Uterus (tissue), 2 donors: ENCODE data around the gene TSPAN9.

Experiments used
- CTCF ChIP-seq, 4 experiments: fragments of 200-600 bp in 2 of 4; fragments of 450-650 bp in 2 of 4; sonication (generic) in 2 of 4; IDR thresholded peaks; one replicate each; pipeline ENCODE4 v1.5.1; 2016 to 2019; ENCODE audit warnings: antibody characterized with exemption in 4 of 4, mild to moderate bottlenecking in 2 of 4, moderate library complexity in 1 of 4
- POLR2A ChIP-seq, 2 donors: fragments of 450-650 bp; IDR thresholded peaks; one replicate each; pipeline ENCODE4 v1.6.1; 2016; ENCODE audit warnings: antibody characterized with exemption in 2 of 2, mild to moderate bottlenecking in 1 of 2, moderate library complexity in 1 of 2

GRCh38 chr12:3165078-3165980 lies 88.2 kb downstream of the TSPAN9 start:
- TF ChIP-seq POLR2A (IDR thresholded peaks at IDR 0.05) (no peak), CTCF (IDR thresholded peaks at IDR 0.05) (no peak)
